CD14-positive monocyte (primary cell): ENCODE results near the gene TTR. TPM values are rescaled to one million over a fixed set of nuclear protein-coding genes. Genes with fewer than 3 reads are reported as not detected.

Experiments used
- DNase-seq, 3 donors: peaks; one replicate each; pipeline ENCODE4 v3.0.0-alpha.2; 2011 to 2022
- H2AFZ ChIP-seq: 2 replicates; pipeline ENCODE4 v1.6.0; 2012; ENCODE audit warnings: mild to moderate bottlenecking, low read depth, low read length, inconsistent platforms; ENCODE audit not compliant: insufficient read depth, poor library complexity, severe bottlenecking
- H3K27ac ChIP-seq, 2 donors: 1 replicate in 1 of 2; 2 replicates in 1 of 2; pipeline ENCODE4 v1.5.1; 2012 to 2013; ENCODE audit warnings: low read length in 2 of 2, control low read depth in 1 of 2, inconsistent platforms in 1 of 2, low read depth in 1 of 2, mild to moderate bottlenecking in 1 of 2
- H3K27me3 ChIP-seq, 2 donors: one replicate each; pipeline versions ENCODE4 v1.6.0 to v1.6.1; 2011 to 2013; ENCODE audit warnings: low read length in 2 of 2; ENCODE audit not compliant: control insufficient read depth in 2 of 2, insufficient read depth in 2 of 2
- H3K36me3 ChIP-seq, 2 donors: replicated peaks in 1 of 2; 1 replicate in 1 of 2; 2 replicates in 1 of 2; pipeline versions ENCODE4 v1.5.1 to v1.6.1; 2012 to 2013; ENCODE audit warnings: low read length in 2 of 2, control low read depth in 1 of 2, inconsistent platforms in 1 of 2, mild to moderate bottlenecking in 1 of 2; ENCODE audit not compliant: insufficient read depth in 2 of 2, control insufficient read depth in 1 of 2
- H3K4me1 ChIP-seq, 2 donors: 1 replicate in 1 of 2; 2 replicates in 1 of 2; pipeline versions ENCODE4 v1.5.1 to v1.6.1; 2012 to 2013; ENCODE audit warnings: low read length in 2 of 2, control low read depth in 1 of 2, inconsistent platforms in 1 of 2, mild to moderate bottlenecking in 1 of 2, moderate library complexity in 1 of 2; ENCODE audit not compliant: insufficient read depth in 2 of 2, control insufficient read depth in 1 of 2
- H3K4me2 ChIP-seq: replicated peaks from 2 replicates; pipeline ENCODE3; 2012; ENCODE audit warnings: low read length, moderate library complexity, mild to moderate bottlenecking; ENCODE audit not compliant: poor library complexity, severe bottlenecking; ENCODE audit errors: extremely low read depth
- H3K4me3 ChIP-seq, 3 experiments: fragments of 200-600 bp in 1 of 3; sonication (generic) in 1 of 3; replicated peaks in 1 of 3; 1 replicate in 2 of 3; 2 replicates in 1 of 3; pipeline ENCODE4 v1.5.1; 2011 to 2013; ENCODE audit warnings: low read length in 3 of 3, mild to moderate bottlenecking in 3 of 3, control low read depth in 2 of 3, low read depth in 2 of 3, inconsistent platforms in 1 of 3, moderate library complexity in 1 of 3
- H3K79me2 ChIP-seq: 2 replicates; pipeline ENCODE4 v1.6.0; 2012; ENCODE audit warnings: mild to moderate bottlenecking, control low read depth, inconsistent platforms, low read length, moderate library complexity; ENCODE audit not compliant: insufficient read depth
- H3K9ac ChIP-seq: 2 replicates; pipeline ENCODE4 v1.6.0; 2017; ENCODE audit warnings: low read length, mild to moderate bottlenecking; ENCODE audit not compliant: insufficient read depth, poor library complexity, severe bottlenecking
- H3K9me3 ChIP-seq, 2 donors: replicated peaks in 1 of 2; 1 replicate in 1 of 2; 2 replicates in 1 of 2; pipeline versions ENCODE4 v1.5.1 to v1.6.1; 2012 to 2013; ENCODE audit warnings: low read length in 2 of 2, control low read depth in 1 of 2; ENCODE audit not compliant: control insufficient read depth in 1 of 2, insufficient read depth in 1 of 2
- H4K20me1 ChIP-seq: 2 replicates; pipeline ENCODE4 v1.6.0; 2012; ENCODE audit warnings: mild to moderate bottlenecking, low read length, control low read depth, moderate library complexity; ENCODE audit not compliant: insufficient read depth
- H3K27ac Mint-ChIP-seq, 7 donors: one replicate each; pipeline ENCODE4 v1.8.0; 2020; ENCODE audit warnings: mild to moderate bottlenecking in 7 of 7, mixed read lengths in 7 of 7, moderate library complexity in 6 of 7, inconsistent platforms in 2 of 7
- H3K27me3 Mint-ChIP-seq, 3 donors: one replicate each; pipeline ENCODE4 v1.8.0; 2021 to 2022; ENCODE audit warnings: low read depth in 3 of 3, mild to moderate bottlenecking in 3 of 3, mixed read lengths in 3 of 3, moderate library complexity in 3 of 3, inconsistent platforms in 1 of 3
- H3K36me3 Mint-ChIP-seq, 2 donors: one replicate each; pipeline ENCODE4 v1.8.0; 2020; ENCODE audit warnings: mixed read lengths in 2 of 2, inconsistent platforms in 1 of 2, mild to moderate bottlenecking in 1 of 2
- H3K4me1 Mint-ChIP-seq: one replicate; pipeline ENCODE4 v1.8.0; 2020; ENCODE audit warnings: mild to moderate bottlenecking, mixed read lengths
- H3K4me3 Mint-ChIP-seq, 2 donors: one replicate each; pipeline ENCODE4 v1.8.0; 2020; ENCODE audit warnings: mild to moderate bottlenecking in 2 of 2, mixed read lengths in 2 of 2, moderate library complexity in 1 of 2
- H3K9me3 Mint-ChIP-seq, 7 donors: one replicate each; pipeline ENCODE4 v1.8.0; 2020 to 2022; ENCODE audit warnings: mixed read lengths in 7 of 7, mild to moderate bottlenecking in 6 of 7, moderate library complexity in 6 of 7, inconsistent platforms in 2 of 7
- WGBS: methylation state at CpG from one replicate; pipeline ENCODE4 v1.1.5; 2013; ENCODE audit warnings: missing lambda C conversion rate; ENCODE audit not compliant: insufficient coverage; 5-methylcytosine and 5-hydroxymethylcytosine counted together
- intact Hi-C, 2 donors: fragments of 100-400 bp; cut with micrococcal nuclease; formaldehyde crosslinking; loops; one replicate each; pipeline versions ENCODE4 v1.15.0 to v1.15.1; 2023
- polyA plus RNA-seq, 3 donors: library from polyadenylated mRNA; depleted of rRNA in 1 of 3; unstranded in 2 of 3; stranded (reverse) in 1 of 3; fragments of 300-500 nt in 2 of 3; fragments of >200 nt in 1 of 3; fragmentation: Illumina TruSeq in 2 of 3; gene quantifications; 1 replicate in 2 of 3; 2 replicates in 1 of 3; pipeline ENCODE4 v1.2.3, GENCODE V29; 2012 to 2021
- TF ChIP-seq, protein P1 (sequence below): fragments of 200-600 bp; IDR thresholded peaks from one replicate; pipeline ENCODE4 v1.8.0; 2022; ENCODE audit warnings: antibody characterized with exemption, mild to moderate bottlenecking

Gene TTR
- polyA plus RNA-seq, 3 donors: not detected

DNA sequence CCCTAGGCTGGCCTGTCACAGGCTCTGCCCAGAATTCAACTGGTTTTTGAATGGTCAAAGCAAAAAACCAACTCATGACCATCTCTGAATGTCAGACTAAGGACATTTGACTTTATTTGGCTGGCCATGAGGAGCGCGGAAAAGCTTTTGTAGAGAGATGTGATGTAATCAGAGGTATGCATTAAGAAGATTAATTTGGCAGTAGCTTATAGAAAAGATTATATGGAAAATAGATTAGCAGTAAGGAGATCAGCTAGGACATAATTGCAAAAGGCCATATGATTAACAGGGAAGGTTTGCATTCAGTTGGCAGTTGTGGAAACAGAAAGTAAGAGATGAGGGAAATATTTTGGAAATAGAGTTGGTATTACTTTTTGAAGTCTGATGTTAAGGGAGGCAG, 12.3 kb upstream of the TTR start:
- Histone ChIP-seq H4K20me1 (no peaks in the 10 kb centered on the region), H3K36me3 (no peaks in the 10 kb centered on the region), H3K4me2 (no peak overlapping the region), H3K27ac (no peak overlapping the region), H3K4me1 (no peaks in the 10 kb centered on the region), H3K9me3 (no peaks in the 10 kb centered on the region), H3K79me2 (no peaks in the 10 kb centered on the region), H2AFZ (no peak overlapping the region), H3K9ac (no peak overlapping the region), H3K4me3 (no peak overlapping the region), H3K27me3 (no peaks in the 10 kb centered on the region)
- Mint-ChIP-seq H3K27ac (no peak overlapping the region), H3K4me3 (no peak overlapping the region), H3K36me3 (no peaks in the 10 kb centered on the region), H3K4me1 (no peaks in the 10 kb centered on the region), H3K27me3 (no peaks in the 10 kb centered on the region), H3K9me3 (peaks cover 0 to 2% (median 0%) of the 10 kb centered on the region in 7 donors)
- intact Hi-C loops: no loop called here
- no peak for DNase-seq
- TF ChIP-seq, protein P1, sequence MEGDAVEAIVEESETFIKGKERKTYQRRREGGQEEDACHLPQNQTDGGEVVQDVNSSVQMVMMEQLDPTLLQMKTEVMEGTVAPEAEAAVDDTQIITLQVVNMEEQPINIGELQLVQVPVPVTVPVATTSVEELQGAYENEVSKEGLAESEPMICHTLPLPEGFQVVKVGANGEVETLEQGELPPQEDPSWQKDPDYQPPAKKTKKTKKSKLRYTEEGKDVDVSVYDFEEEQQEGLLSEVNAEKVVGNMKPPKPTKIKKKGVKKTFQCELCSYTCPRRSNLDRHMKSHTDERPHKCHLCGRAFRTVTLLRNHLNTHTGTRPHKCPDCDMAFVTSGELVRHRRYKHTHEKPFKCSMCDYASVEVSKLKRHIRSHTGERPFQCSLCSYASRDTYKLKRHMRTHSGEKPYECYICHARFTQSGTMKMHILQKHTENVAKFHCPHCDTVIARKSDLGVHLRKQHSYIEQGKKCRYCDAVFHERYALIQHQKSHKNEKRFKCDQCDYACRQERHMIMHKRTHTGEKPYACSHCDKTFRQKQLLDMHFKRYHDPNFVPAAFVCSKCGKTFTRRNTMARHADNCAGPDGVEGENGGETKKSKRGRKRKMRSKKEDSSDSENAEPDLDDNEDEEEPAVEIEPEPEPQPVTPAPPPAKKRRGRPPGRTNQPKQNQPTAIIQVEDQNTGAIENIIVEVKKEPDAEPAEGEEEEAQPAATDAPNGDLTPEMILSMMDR: no peak
- 92% methylated on average over 2 of the region's 2 CpGs for WGBS

DNA sequence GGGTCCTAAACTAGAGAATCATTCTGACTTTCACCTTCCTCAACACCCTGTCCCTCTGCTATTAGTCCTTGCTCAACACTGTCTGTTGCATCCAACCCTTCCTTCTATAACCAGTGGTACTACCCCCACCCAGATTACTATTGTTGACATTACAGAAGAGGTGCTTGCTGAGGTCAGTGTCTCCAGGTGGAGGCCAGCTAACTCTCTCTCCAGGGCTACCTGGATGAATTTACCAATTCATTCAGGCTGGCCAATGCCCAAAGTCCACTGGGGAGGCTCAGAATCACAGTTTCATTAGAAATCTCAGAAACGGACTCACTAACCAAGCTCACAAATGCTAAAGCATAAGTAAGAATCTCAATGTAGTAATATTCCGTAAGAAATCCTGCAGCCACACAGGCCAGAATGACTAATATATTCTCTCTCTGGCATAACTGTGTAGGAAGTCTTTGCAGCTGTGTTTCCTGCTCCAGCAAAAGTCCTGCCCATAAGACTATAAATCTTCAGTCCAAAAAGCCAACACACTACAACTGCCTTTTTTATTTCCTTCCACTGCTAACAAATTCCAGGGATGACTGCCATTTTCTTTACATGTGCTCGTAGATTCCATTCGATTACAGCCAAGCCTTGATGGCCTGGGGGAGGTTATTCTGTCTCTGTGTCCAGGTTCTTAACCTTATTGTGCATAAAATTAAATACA, 10.0 kb upstream of the TTR start:
- Histone ChIP-seq H3K4me1 (no peaks in the 10 kb centered on the region), H2AFZ (no peak overlapping the region), H3K79me2 (no peaks in the 10 kb centered on the region), H3K9me3 (no peaks in the 10 kb centered on the region), H3K27me3 (no peaks in the 10 kb centered on the region), H3K9ac (no peak overlapping the region), H3K27ac (no peak overlapping the region), H4K20me1 (no peaks in the 10 kb centered on the region), H3K4me2 (no peak overlapping the region), H3K4me3 (no peak overlapping the region), H3K36me3 (no peaks in the 10 kb centered on the region)
- no peak for DNase-seq
- Mint-ChIP-seq H3K4me1 (no peaks in the 10 kb centered on the region), H3K27me3 (no peaks in the 10 kb centered on the region), H3K27ac (no peak overlapping the region), H3K4me3 (no peak overlapping the region), H3K36me3 (no peaks in the 10 kb centered on the region), H3K9me3 (peaks cover 0 to 2% (median 0%) of the 10 kb centered on the region in 7 donors)
- TF ChIP-seq, protein P1: no peak
- intact Hi-C loops: no loop called here
- WGBS: no CpG with 5 or more reads among the region's 4 CpGs
